Activated T-cell treated with anti-CD3 and anti-CD28 coated beads for 1 hour (primary cell): Measurements from ENCODE around the gene DCP1B.

ENCODE experiments used
- DNase-seq: peaks from one replicate; pipeline ENCODE4 v3.0.0-alpha.2; 2020; ENCODE audit warnings: low read depth

Gene DCP1B

GRCh38 chr12:2017546-2018337 is 13.5 kb upstream of the DCP1B start:
- no peak for DNase-seq

- DNase-seq: no peak
These were observed 12.7 kb upstream of the DCP1B start for GRCh38 chr12:2016862-2017545.

GRCh38 chr12:2014231-2014630 is 10.0 kb upstream of the DCP1B start:
- DNase-seq: no peak

GRCh38 chr12:2013527-2014223 is 9.4 kb upstream of the DCP1B start:
- no peak for DNase-seq

GRCh38 chr12:2013086-2013485 is 8.8 kb upstream of the DCP1B start:
- DNase-seq: no peak

- DNase-seq: no peak
These were observed 7.7 kb upstream of the DCP1B start for GRCh38 chr12:2011643-2012607.

GRCh38 chr12:2009623-2010022 is 5.4 kb upstream of the DCP1B start:
- no peak for DNase-seq

- no peak for DNase-seq
These were observed 4.4 kb upstream of the DCP1B start for GRCh38 chr12:2008677-2009076.

- DNase-seq: no peak
These were observed 563 bp downstream of the DCP1B start for GRCh38 chr12:2003676-2004112.

GRCh38 chr12:1995205-1995896 is 8.9 kb downstream of the DCP1B start:
- no peak for DNase-seq

GRCh38 chr12:1994429-1995143 is 9.7 kb downstream of the DCP1B start:
- DNase-seq: no peak

GRCh38 chr12:1993871-1994371 is 10.3 kb downstream of the DCP1B start:
- DNase-seq: no peak

GRCh38 chr12:1993341-1993740 is 10.9 kb downstream of the DCP1B start:
- DNase-seq: no peak

- DNase-seq: no peak
These were observed 11.5 kb downstream of the DCP1B start for GRCh38 chr12:1992732-1993131.

- no peak for DNase-seq
These were observed 15.1 kb downstream of the DCP1B start for GRCh38 chr12:1989111-1989510.

- no peak for DNase-seq
These were observed 19.5 kb downstream of the DCP1B start for GRCh38 chr12:1984759-1985158.

GRCh38 chr12:1980282-1980681 is 24.0 kb downstream of the DCP1B start:
- no peak for DNase-seq

- no peak for DNase-seq
These were observed 26.0 kb downstream of the DCP1B start for GRCh38 chr12:1978078-1978862.

- DNase-seq: no peak
These were observed 26.7 kb downstream of the DCP1B start for GRCh38 chr12:1977588-1977987.
